Measurements from ENCODE around the gene ATG7.

ATG7 gene

GRCh38 chr3:11543141-11543947 is 271.1 kb downstream of the ATG7 start:
- DNase-seq = no peak

- no peak for DNase-seq
Observed at GRCh38 chr3:11543948-11544387, 271.8 kb downstream of the ATG7 start.

- DNase-seq = no peak
Observed at GRCh38 chr3:11544412-11545181, 272.4 kb downstream of the ATG7 start.

GRCh38 chr3:11545186-11545851 is 273.1 kb downstream of the ATG7 start:
- no peak for DNase-seq

- DNase-seq = no peak
Observed at GRCh38 chr3:11546657-11547302, 274.6 kb downstream of the ATG7 start.

GRCh38 chr3:11547498-11547897 is 275.3 kb downstream of the ATG7 start:
- DNase-seq = no peak

GRCh38 chr3:11548721-11549131 is 276.5 kb downstream of the ATG7 start:
- DNase-seq = no peak

GRCh38 chr3:11549580-11550140 is 277.5 kb downstream of the ATG7 start:
- DNase-seq = no peak

- no peak for DNase-seq
Observed at GRCh38 chr3:11551036-11551435, 278.8 kb downstream of the ATG7 start.

- DNase-seq = no peak
Observed at GRCh38 chr3:11552289-11553264, 280.4 kb downstream of the ATG7 start.

- no peak for DNase-seq
Observed at GRCh38 chr3:11553436-11554235, 281.4 kb downstream of the ATG7 start.

- DNase-seq = no peak
Observed at GRCh38 chr3:11554236-11554610, 282.0 kb downstream of the ATG7 start.

- DNase-seq = no peak
Observed at GRCh38 chr3:11554666-11555065, 282.5 kb downstream of the ATG7 start.

- DNase-seq = no peak
Observed at GRCh38 chr3:11555211-11555782, 283.1 kb downstream of the ATG7 start.

GRCh38 chr3:11555881-11556633 is 283.9 kb downstream of the ATG7 start:
- DNase-seq = no peak

- no peak for DNase-seq
Observed at GRCh38 chr3:11556851-11557644, 284.9 kb downstream of the ATG7 start.

GRCh38 chr3:11558002-11558401 is 285.8 kb downstream of the ATG7 start:
- DNase-seq = no peak

GRCh38 chr3:11558411-11558903 is 286.3 kb downstream of the ATG7 start:
- DNase-seq = no peak
